A549 (cell line): ENCODE data around the gene STAP1. TPM values are rescaled to one million over a fixed set of nuclear protein-coding genes. Genes with fewer than 3 reads are reported as not detected.

Source experiments
- ATAC-seq, 2 experiments: fragments of 200-7000 bp in 1 of 2; fragments of >200 bp in 1 of 2; cut with Nextera tagmentation in 1 of 2; cut with Tn5 transposase in 1 of 2; 3 replicates each; pipeline versions ENCODE4 v1.8.0 to v1.9.1; 2018 to 2020; ENCODE audit warnings: mild to moderate bottlenecking in 1 of 2, moderate library complexity in 1 of 2
- CTCF ChIA-PET: fragments of 300-600 bp; sonication (Branson Sonifier 250); formaldehyde crosslinking; extraction: SDS; loops from one replicate; lab custom pipeline; 2021; ENCODE audit warnings: antibody characterized with exemption, inconsistent platforms; lab: Yijun Ruan, JAX
- POLR2A ChIA-PET: fragments of 350-600 bp; formaldehyde crosslinking; extraction: SDS; loops from one replicate; lab custom pipeline; 2021; ENCODE audit warnings: antibody characterized with exemption, inconsistent platforms; lab: Yijun Ruan, JAX
- DNase-seq, 2 experiments: peaks; one replicate each; pipeline versions ENCODE4 v3.0.0 to v3.0.0-alpha.2; 2011 to 2016; ENCODE audit warnings: low read depth in 1 of 2, low spot score in 1 of 2
- FAIRE-seq: peaks from 2 replicates; lab custom pipeline; 2011; peaks lifted over from hg19 to GRCh38; lab: Jason Lieb, UNC
- H3K27ac ChIP-seq, 2 experiments: fragments of >200 bp; sonication (Bioruptor Twin); formaldehyde crosslinking; 3 replicates each; pipeline ENCODE4 v1.5.1; 2016 to 2017
- H3K4me1 ChIP-seq: fragments of >200 bp; sonication (Bioruptor Twin); formaldehyde crosslinking; 3 replicates; pipeline ENCODE4 v1.6.1; 2016
- H3K4me2 ChIP-seq: fragments of >200 bp; sonication (Bioruptor Twin); formaldehyde crosslinking; 3 replicates; pipeline ENCODE4 v1.6.1; 2016
- H3K4me3 ChIP-seq: fragments of >200 bp; sonication (Bioruptor Twin); formaldehyde crosslinking; 3 replicates; pipeline ENCODE4 v1.5.1; 2016
- H3K9me3 ChIP-seq: fragments of >200 bp; sonication (Bioruptor Twin); formaldehyde crosslinking; 3 replicates; pipeline ENCODE4 v1.6.1; 2016
- CEBPB ChIP-seq, 2 experiments: fragments of >200 bp in 1 of 2; sonication (Bioruptor Twin) in 1 of 2; formaldehyde crosslinking in 1 of 2; IDR thresholded peaks; 2 replicates each; pipeline ENCODE4 v1.6.1; 2012 to 2016
- CHD4 ChIP-seq: fragments of 200-600 bp; sonication (generic); IDR thresholded peaks from 2 replicates; pipeline ENCODE4 v1.6.1; 2016; ENCODE audit warnings: antibody characterized with exemption, mild to moderate bottlenecking, borderline replicate concordance
- CTCF ChIP-seq: fragments of >200 bp; sonication (Bioruptor Twin); formaldehyde crosslinking; IDR thresholded peaks from 3 replicates; pipeline ENCODE4 v1.5.1; 2016
- EHMT2 ChIP-seq: fragments of 200-600 bp; sonication (generic); IDR thresholded peaks from 2 replicates; pipeline ENCODE4 v1.6.1; 2016; ENCODE audit warnings: antibody characterized with exemption, low read depth, mild to moderate bottlenecking, moderate library complexity
- ELK1 ChIP-seq: fragments of 150-350 bp; IDR thresholded peaks from 2 replicates; pipeline ENCODE4 v1.6.1; 2014; ENCODE audit warnings: low read depth, mild to moderate bottlenecking, low read length
- EP300 ChIP-seq, 2 experiments: fragments of >200 bp; sonication (Bioruptor Twin); formaldehyde crosslinking; IDR thresholded peaks; 2 replicates in 1 of 2; 3 replicates in 1 of 2; pipeline ENCODE4 v1.6.1; 2016 to 2017
- ESRRA ChIP-seq: fragments of 150-350 bp; IDR thresholded peaks from 2 replicates; pipeline ENCODE4 v1.6.1; 2014; ENCODE audit warnings: mild to moderate bottlenecking, low read length, borderline replicate concordance
- FOSL2 ChIP-seq, 2 experiments: fragments of 450-650 bp in 1 of 2; fragments of >200 bp in 1 of 2; sonication (Bioruptor Twin) in 1 of 2; formaldehyde crosslinking; IDR thresholded peaks; 2 replicates each; pipeline versions ENCODE4 v1.5.0 to v1.6.1; 2016 to 2020; ENCODE audit warnings: mild to moderate bottlenecking in 1 of 2, moderate library complexity in 1 of 2
- GATA3 ChIP-seq: IDR thresholded peaks from 2 replicates; pipeline ENCODE4 v1.6.1; 2012; ENCODE audit warnings: borderline replicate concordance
- HEYL ChIP-seq: fragments of 250-450 bp; sonication (Bioruptor Pico); IDR thresholded peaks from 2 replicates; pipeline ENCODE4 v1.8.0; 2021; ENCODE audit warnings: mild to moderate bottlenecking, moderate library complexity
- KDM5A ChIP-seq: fragments of 200-600 bp; sonication (generic); IDR thresholded peaks from 2 replicates; pipeline ENCODE4 v1.6.1; 2016; ENCODE audit warnings: antibody characterized with exemption, mild to moderate bottlenecking
- MAFK ChIP-seq: fragments of 450-650 bp; IDR thresholded peaks from 2 replicates; pipeline ENCODE4 v1.6.1; 2014; ENCODE audit not compliant: partially characterized antibody
- MAZ ChIP-seq: fragments of 150-350 bp; IDR thresholded peaks from 2 replicates; pipeline ENCODE4 v1.6.1; 2014; ENCODE audit warnings: antibody characterized with exemption, low read depth, low read length, borderline replicate concordance
- NPAS2 ChIP-seq: fragments of 250-450 bp; sonication (Bioruptor Pico); IDR thresholded peaks from 2 replicates; pipeline ENCODE4 v1.8.0; 2022; ENCODE audit warnings: mild to moderate bottlenecking, moderate library complexity, borderline replicate concordance
- PHF8 ChIP-seq: fragments of 200-600 bp; sonication (generic); IDR thresholded peaks from 2 replicates; pipeline ENCODE4 v1.6.1; 2016; ENCODE audit warnings: low read depth, mild to moderate bottlenecking, antibody characterized with exemption, moderate library complexity, borderline replicate concordance
- POLR2A ChIP-seq: IDR thresholded peaks from 2 replicates; pipeline ENCODE4 v1.6.1; 2012; ENCODE audit warnings: mild to moderate bottlenecking, low read length
- POLR2AphosphoS2 ChIP-seq: conservative IDR thresholded peaks from 2 replicates; pipeline ENCODE4 v1.6.1; 2012; ENCODE audit warnings: low read length, improper control_type of control experiment, inconsistent platforms
- RAD21 ChIP-seq, 2 experiments: fragments of >200 bp in 1 of 2; sonication (Bioruptor Twin) in 1 of 2; formaldehyde crosslinking in 1 of 2; IDR thresholded peaks in 1 of 2; conservative IDR thresholded peaks in 1 of 2; 2 replicates in 1 of 2; 3 replicates in 1 of 2; pipeline ENCODE4 v1.6.1; 2012 to 2018; ENCODE audit warnings: inconsistent platforms in 1 of 2
- RARB ChIP-seq: fragments of 250-450 bp; sonication (Bioruptor Pico); IDR thresholded peaks from 2 replicates; pipeline ENCODE4 v1.8.0; 2021; ENCODE audit warnings: mild to moderate bottlenecking, moderate library complexity
- RCOR1 ChIP-seq: fragments of 150-350 bp; IDR thresholded peaks from 2 replicates; pipeline ENCODE4 v1.6.1; 2014; ENCODE audit warnings: antibody characterized with exemption, low read length, low read depth
- SMC3 ChIP-seq: fragments of >200 bp; sonication (Bioruptor Twin); formaldehyde crosslinking; IDR thresholded peaks from 3 replicates; pipeline ENCODE4 v1.6.1; 2018; ENCODE audit warnings: inconsistent platforms
- SREBF2 ChIP-seq: fragments of 450-650 bp; IDR thresholded peaks from 2 replicates; pipeline ENCODE4 v1.6.1; 2014; ENCODE audit warnings: mild to moderate bottlenecking, moderate library complexity
- TFCP2L1 ChIP-seq: fragments of 250-450 bp; sonication (Bioruptor Pico); IDR thresholded peaks from 2 replicates; pipeline ENCODE4 v1.5.0; 2021; ENCODE audit warnings: mild to moderate bottlenecking
- ZFP36 ChIP-seq: fragments of 450-650 bp; IDR thresholded peaks from 2 replicates; pipeline ENCODE4 v1.6.1; 2014; ENCODE audit warnings: borderline replicate concordance; ENCODE audit not compliant: partially characterized antibody
- WGBS: methylation state at CpG from one replicate; pipeline ENCODE4 v1.1.6; 2017; ENCODE audit errors: missing lambda C conversion rate; 5-methylcytosine and 5-hydroxymethylcytosine counted together
- polyA plus RNA-seq, 4 experiments: library from polyadenylated mRNA; depleted of rRNA in 3 of 4; stranded (reverse); fragments of >200 nt; fragmentation: RNase III in 1 of 4; extraction: RNeasy Plus Mini Kit Qiagen cat#74134 plus additional on column Dnase treatment in 1 of 4; gene quantifications; 2 replicates in 3 of 4; 3 replicates in 1 of 4; pipeline ENCODE4 v1.2.3, GENCODE V29; 2011 to 2017
- TF ChIP-seq, protein P1 (sequence below): IDR thresholded peaks from 2 replicates; pipeline ENCODE4 v1.6.1; 2012
- TF ChIP-seq, protein P2 (sequence below): IDR thresholded peaks from 2 replicates; pipeline ENCODE4 v1.6.1; 2012; ENCODE audit warnings: low read depth, borderline replicate concordance
- TF ChIP-seq, protein P3 (sequence below): fragments of 250-450 bp; sonication (Bioruptor Pico); IDR thresholded peaks from 2 replicates; pipeline ENCODE4 v1.5.0; 2020; ENCODE audit warnings: low read depth, mild to moderate bottlenecking, moderate library complexity

The STAP1 gene
- polyA plus RNA-seq, 2 of the 4 experiments (the other 2 are of a cell fraction), result not detected

DNA sequence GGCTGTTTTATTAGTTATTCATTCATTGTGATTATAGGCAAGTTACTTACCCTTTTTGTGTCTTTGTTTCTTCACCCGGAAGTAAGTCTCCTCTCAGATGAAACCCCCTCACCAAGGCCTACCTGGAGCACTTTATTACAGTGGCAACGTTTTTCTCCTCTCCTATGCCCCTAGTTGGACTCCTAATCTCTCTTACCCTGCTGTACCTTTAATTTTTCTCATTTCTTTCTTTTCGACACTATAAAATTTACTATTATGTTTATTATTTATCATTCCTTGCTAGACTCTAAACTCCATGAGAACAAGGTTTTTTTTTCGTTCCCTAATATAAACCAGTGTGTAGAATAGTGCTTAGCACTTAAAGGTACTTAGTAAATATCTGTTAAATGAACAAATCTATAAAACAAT is 17.5 kb downstream of the STAP1 start:
- no peak for ATAC-seq

GRCh38 chr4:67576538-67576937 is 18.0 kb downstream of the STAP1 start:
- 88% methylated on average over 1 of the region's 1 CpG for WGBS
- Histone ChIP-seq H3K9me3 (no peaks in the 10 kb centered on the region), H3K4me1 (no peaks in the 10 kb centered on the region), H3K4me2 (no peak overlapping the region)
- no peak for ATAC-seq
- TF ChIP-seq RCOR1 (no peak), TFCP2L1 (no peak), POLR2AphosphoS2 (no peak), CHD4 (no peak), EHMT2 (no peak), RARB (CRISPR knock-in tag) (no peak), RAD21 (conservative IDR thresholded peaks at IDR 0.05 in 1 of 2, IDR thresholded peaks at IDR 0.05 in 1 of 2) (no peak), HEYL (CRISPR knock-in tag) (no peak), NPAS2 (CRISPR knock-in tag) (no peak), PHF8 (no peak), MAZ (no peak), GATA3 (no peak), MAFK (no peak)
- TF ChIP-seq, protein P1, sequence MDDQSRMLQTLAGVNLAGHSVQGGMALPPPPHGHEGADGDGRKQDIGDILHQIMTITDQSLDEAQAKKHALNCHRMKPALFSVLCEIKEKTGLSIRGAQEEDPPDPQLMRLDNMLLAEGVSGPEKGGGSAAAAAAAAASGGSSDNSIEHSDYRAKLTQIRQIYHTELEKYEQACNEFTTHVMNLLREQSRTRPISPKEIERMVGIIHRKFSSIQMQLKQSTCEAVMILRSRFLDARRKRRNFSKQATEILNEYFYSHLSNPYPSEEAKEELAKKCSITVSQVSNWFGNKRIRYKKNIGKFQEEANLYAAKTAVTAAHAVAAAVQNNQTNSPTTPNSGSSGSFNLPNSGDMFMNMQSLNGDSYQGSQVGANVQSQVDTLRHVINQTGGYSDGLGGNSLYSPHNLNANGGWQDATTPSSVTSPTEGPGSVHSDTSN, result no peak
- TF ChIP-seq, all 56 proteins: peak for 0
- CTCF ChIA-PET, result no interaction called here
- DNase-seq (no peak), FAIRE-seq (no peak)
- Histone ChIP-seq H3K27ac (no peak overlapping the region), H3K4me3 (no peak overlapping the region)
- POLR2A ChIA-PET, result no interaction called here

More for the DNA sequence above, 17.5 kb downstream of the STAP1 start:
- ChIA-PET CTCF (no interaction called here), POLR2A (no interaction called here)
- Histone ChIP-seq H3K9me3 (no peaks in the 10 kb centered on the region), H3K4me1 (no peaks in the 10 kb centered on the region), H3K4me3 (no peak overlapping the region), H3K27ac (no peak overlapping the region)
- DNase-seq, result no peak
- TF ChIP-seq POLR2AphosphoS2 (no peak), EHMT2 (no peak), CTCF (no peak), ZFP36 (no peak), SMC3 (no peak), CEBPB (IDR thresholded peaks at IDR 0.05) (no peak), KDM5A (no peak), ELK1 (no peak), FOSL2 (IDR thresholded peaks at IDR 0.05) (no peak), FOSL2 (CRISPR knock-in tag; IDR thresholded peaks at IDR 0.05) (no peak), TFCP2L1 (no peak), GATA3 (no peak), SREBF2 (no peak), ESRRA (no peak), EP300 (IDR thresholded peaks at IDR 0.05) (no peak), HEYL (CRISPR knock-in tag) (no peak), POLR2A (no peak)
- TF ChIP-seq, protein P2, sequence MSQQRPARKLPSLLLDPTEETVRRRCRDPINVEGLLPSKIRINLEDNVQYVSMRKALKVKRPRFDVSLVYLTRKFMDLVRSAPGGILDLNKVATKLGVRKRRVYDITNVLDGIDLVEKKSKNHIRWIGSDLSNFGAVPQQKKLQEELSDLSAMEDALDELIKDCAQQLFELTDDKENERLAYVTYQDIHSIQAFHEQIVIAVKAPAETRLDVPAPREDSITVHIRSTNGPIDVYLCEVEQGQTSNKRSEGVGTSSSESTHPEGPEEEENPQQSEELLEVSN, result no peak
- TF ChIP-seq, protein P3, sequence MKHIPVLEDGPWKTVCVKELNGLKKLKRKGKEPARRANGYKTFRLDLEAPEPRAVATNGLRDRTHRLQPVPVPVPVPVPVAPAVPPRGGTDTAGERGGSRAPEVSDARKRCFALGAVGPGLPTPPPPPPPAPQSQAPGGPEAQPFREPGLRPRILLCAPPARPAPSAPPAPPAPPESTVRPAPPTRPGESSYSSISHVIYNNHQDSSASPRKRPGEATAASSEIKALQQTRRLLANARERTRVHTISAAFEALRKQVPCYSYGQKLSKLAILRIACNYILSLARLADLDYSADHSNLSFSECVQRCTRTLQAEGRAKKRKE, result no peak
- TF ChIP-seq, all 56 proteins: peak for 0
- H3K4me2 ChIP-seq, result no peak overlapping the region
- WGBS, result 42% methylated on average over 4 of the region's 4 CpGs
- FAIRE-seq, result no peak
